Neural progenitor cell (in vitro differentiated cells): Measurements from ENCODE around the gene RAD52.

Experiments
- EZH2 ChIP-seq: fragments of 200-600 bp; sonication (generic); IDR thresholded peaks from 2 replicates; pipeline ENCODE4 v1.6.1; 2017; ENCODE audit warnings: antibody characterized with exemption, mild to moderate bottlenecking, moderate library complexity
- TF ChIP-seq, protein P1 (sequence below): fragments of 200-600 bp; sonication (generic); IDR thresholded peaks from 2 replicates; pipeline ENCODE4 v1.5.1; 2017; ENCODE audit warnings: antibody characterized with exemption, mild to moderate bottlenecking

DNA sequence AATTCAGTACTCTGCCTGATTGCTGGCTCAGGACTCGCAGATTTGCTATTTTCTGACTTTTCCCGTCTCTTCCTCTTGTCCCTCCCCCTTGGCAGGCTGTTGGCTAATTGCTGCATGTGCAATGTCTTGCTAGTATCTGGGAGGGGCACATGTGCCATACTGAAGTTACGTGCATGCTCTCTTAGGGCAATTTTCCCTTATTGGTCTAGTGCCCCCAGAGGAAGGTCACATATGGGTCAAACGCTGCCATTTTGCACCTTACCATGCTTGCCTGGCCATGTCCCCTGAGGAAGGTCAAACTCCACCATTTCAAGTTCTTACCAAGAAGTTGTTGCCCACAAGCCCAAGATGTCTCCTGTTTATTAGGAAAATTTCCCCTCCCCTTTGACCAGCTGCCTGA lies 27.7 kb upstream of the RAD52 start:
- TF ChIP-seq, protein P1, sequence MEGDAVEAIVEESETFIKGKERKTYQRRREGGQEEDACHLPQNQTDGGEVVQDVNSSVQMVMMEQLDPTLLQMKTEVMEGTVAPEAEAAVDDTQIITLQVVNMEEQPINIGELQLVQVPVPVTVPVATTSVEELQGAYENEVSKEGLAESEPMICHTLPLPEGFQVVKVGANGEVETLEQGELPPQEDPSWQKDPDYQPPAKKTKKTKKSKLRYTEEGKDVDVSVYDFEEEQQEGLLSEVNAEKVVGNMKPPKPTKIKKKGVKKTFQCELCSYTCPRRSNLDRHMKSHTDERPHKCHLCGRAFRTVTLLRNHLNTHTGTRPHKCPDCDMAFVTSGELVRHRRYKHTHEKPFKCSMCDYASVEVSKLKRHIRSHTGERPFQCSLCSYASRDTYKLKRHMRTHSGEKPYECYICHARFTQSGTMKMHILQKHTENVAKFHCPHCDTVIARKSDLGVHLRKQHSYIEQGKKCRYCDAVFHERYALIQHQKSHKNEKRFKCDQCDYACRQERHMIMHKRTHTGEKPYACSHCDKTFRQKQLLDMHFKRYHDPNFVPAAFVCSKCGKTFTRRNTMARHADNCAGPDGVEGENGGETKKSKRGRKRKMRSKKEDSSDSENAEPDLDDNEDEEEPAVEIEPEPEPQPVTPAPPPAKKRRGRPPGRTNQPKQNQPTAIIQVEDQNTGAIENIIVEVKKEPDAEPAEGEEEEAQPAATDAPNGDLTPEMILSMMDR, result no peak
- TF ChIP-seq EZH2, result no peak
